Type B pancreatic cell (in vitro differentiated cells): ENCODE data around the gene UROC1. TPM values are rescaled to one million over a fixed set of nuclear protein-coding genes. Genes with fewer than 3 reads are reported as not detected.
A peak's percentile ranks its signal among the peaks of the same experiment; 100 is the strongest.

Experiments used
- DNase-seq: peaks from one replicate; pipeline ENCODE4 v3.0.0; 2021; ENCODE audit warnings: mixed read lengths; ENCODE audit not compliant: unreplicated experiment; ENCODE audit errors: extremely low spot score
- H3K27ac Mint-ChIP-seq: 2 replicates; pipeline ENCODE4 v1.8.0; 2021; ENCODE audit warnings: mild to moderate bottlenecking, mixed read lengths
- H3K27me3 Mint-ChIP-seq: 2 replicates; pipeline ENCODE4 v1.8.0; 2021; ENCODE audit warnings: mixed read lengths
- H3K36me3 Mint-ChIP-seq: 2 replicates; pipeline ENCODE4 v1.8.0; 2021; ENCODE audit warnings: mixed read lengths
- H3K4me1 Mint-ChIP-seq: one replicate; pipeline ENCODE4 v1.8.0; 2021; ENCODE audit warnings: mixed read lengths; ENCODE audit not compliant: unreplicated experiment
- H3K4me3 Mint-ChIP-seq: 2 replicates; pipeline ENCODE4 v1.8.0; 2021; ENCODE audit warnings: mild to moderate bottlenecking, mixed read lengths
- H3K9me3 Mint-ChIP-seq: 2 replicates; pipeline ENCODE4 v1.8.0; 2021; ENCODE audit warnings: mixed read lengths
- total RNA-seq: library from RNA; stranded (reverse); gene quantifications from 2 replicates; pipeline ENCODE4 v1.2.1, GENCODE V29; 2021; ENCODE audit warnings: low replicate concordance
- TF ChIP-seq, protein P1 (sequence below): fragments of 200-600 bp; sonication (generic); conservative IDR thresholded peaks from 2 replicates; pipeline ENCODE4 v1.5.0; 2021; ENCODE audit warnings: antibody characterized with exemption, mild to moderate bottlenecking

Gene UROC1
- total RNA-seq, 1 donor from 2014 or later = not detected

DNA sequence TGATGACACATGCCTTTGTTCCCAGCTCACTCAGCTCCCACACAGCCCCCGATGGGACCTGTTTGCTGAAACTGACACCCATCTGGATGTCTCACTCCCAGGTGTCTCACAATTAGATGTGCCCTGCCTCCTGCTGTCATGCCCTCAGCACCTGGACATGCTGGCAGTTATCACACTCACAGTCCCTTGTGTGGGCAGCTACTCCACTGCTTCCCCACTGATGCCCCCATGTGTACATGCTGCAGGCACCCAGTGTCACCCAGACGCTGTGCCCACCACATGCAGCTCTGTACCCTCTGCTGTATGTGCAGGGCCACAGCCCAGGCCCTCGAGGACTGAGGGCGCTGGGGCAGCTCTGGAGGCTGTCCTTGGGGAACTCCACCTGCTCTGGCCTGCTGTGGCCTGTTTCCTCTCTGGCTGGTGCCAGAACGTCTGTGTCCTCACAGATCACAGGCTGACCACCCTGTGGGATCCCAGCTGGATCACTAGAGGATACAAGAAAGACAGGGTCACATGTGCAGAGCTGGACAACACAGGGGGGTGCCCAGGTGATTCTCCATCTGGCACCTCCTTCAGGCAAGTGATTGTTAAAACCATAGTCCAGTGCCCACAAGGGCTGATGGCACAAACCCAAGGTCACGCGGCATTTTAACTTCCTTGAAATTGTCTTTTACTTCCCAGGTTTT is 27.2 kb upstream of the UROC1 start:
- peaks cover 6% of the 10 kb centered on the region for H3K27me3 Mint-ChIP-seq
- H3K4me1 Mint-ChIP-seq = peaks cover 6% of the 10 kb centered on the region
- no peak overlapping the region for H3K4me3 Mint-ChIP-seq
- H3K27ac Mint-ChIP-seq = no peak overlapping the region
- no peaks in the 10 kb centered on the region for H3K36me3 Mint-ChIP-seq
- TF ChIP-seq, protein P1, sequence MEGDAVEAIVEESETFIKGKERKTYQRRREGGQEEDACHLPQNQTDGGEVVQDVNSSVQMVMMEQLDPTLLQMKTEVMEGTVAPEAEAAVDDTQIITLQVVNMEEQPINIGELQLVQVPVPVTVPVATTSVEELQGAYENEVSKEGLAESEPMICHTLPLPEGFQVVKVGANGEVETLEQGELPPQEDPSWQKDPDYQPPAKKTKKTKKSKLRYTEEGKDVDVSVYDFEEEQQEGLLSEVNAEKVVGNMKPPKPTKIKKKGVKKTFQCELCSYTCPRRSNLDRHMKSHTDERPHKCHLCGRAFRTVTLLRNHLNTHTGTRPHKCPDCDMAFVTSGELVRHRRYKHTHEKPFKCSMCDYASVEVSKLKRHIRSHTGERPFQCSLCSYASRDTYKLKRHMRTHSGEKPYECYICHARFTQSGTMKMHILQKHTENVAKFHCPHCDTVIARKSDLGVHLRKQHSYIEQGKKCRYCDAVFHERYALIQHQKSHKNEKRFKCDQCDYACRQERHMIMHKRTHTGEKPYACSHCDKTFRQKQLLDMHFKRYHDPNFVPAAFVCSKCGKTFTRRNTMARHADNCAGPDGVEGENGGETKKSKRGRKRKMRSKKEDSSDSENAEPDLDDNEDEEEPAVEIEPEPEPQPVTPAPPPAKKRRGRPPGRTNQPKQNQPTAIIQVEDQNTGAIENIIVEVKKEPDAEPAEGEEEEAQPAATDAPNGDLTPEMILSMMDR = no peak
- DNase-seq = peak; percentile 58
- no peaks in the 10 kb centered on the region for H3K9me3 Mint-ChIP-seq

DNA sequence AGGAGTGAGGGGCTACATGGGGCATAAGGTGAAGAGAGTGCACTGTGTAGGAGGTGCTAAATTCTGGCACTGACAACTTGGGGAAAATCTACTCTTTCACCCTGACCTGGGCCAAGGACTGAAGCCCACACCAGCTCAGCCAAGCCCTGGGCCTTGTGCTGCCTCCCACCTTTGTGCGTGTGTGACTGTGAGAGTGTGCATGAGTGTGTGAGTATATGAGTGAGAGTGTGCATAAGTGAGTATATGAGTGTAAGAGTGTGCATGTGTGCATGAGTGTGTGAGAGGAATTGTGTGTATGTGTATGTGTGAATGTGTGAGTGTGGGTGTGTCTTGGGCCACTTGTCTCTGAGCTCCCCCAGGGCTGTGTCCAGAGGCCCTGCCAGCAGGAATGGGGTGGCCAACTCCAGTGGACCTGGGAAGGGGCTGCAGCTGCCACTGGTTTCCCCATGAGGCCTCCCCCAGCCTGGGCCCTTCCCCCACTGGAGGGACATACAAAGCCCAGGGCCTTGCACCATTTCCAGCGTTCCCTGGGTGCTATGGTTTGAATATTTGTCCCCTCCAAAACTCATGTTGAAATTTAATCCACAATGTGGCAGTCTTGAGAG is 26.0 kb upstream of the UROC1 start:
- Mint-ChIP-seq H3K4me1 (no peaks in the 10 kb centered on the region), H3K36me3 (no peaks in the 10 kb centered on the region), H3K9me3 (no peaks in the 10 kb centered on the region), H3K4me3 (no peak overlapping the region), H3K27ac (no peak overlapping the region), H3K27me3 (peaks cover 6% of the 10 kb centered on the region)
- peak; percentile 47 for DNase-seq
- TF ChIP-seq, protein P1 = no peak

DNA sequence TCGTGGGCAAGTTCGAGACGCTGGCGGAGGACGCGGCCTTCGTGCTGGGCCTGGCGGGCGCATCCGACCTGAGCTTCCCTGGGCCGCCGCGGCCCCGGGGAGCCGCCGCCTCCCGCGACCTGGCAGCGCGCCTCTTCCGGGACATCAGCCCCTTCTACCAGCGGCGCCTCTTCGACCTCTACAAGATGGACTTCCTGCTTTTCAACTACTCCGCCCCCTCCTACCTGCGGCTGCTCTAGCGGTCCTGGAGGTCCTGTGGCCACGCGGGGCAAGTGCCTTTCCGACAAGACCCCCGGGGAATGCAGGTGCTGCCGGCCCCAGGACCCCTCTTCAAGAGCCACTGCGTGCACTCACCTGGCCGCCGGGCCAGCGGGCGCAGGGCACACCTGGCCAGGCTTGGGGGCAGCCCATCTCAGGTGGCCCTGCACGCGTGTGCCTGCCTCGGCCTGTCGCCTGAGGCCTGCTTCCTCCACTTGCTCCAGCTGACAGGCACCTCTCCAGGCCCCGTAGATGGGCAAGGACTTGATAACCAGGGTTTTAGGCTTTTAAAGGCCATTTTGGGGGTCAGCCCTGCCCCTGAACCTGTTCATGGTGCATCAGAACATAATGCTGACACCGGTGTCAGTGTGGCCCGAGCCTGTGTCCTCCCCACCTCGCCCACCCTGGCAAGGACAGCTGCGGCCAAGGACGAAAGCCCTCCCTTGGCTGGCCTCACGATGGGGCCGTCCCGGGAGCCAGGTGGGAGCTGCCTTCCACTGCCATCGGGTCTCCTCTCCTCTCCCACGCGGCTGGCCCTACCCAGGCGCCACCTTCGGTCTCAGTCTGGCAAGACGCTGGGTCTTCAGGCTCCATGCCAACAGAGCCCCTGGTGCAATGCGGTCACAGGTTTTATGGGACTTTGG is 25.0 kb upstream of the UROC1 start:
- Mint-ChIP-seq H3K4me1 (no peaks in the 10 kb centered on the region), H3K27ac (no peak overlapping the region), H3K27me3 (peaks cover 4% of the 10 kb centered on the region), H3K36me3 (no peaks in the 10 kb centered on the region), H3K4me3 (no peak overlapping the region), H3K9me3 (no peaks in the 10 kb centered on the region)
- DNase-seq = peak; percentile 64
- TF ChIP-seq, protein P1 = no peak

- H3K27me3 Mint-ChIP-seq = peaks cover 4% of the 10 kb centered on the region
These were observed 24.2 kb upstream of the UROC1 start for GRCh38 chr3:126541628-126542339.

More at GRCh38 chr3:126541628-126542339, 24.2 kb upstream of the UROC1 start:
- Mint-ChIP-seq H3K36me3 (no peaks in the 10 kb centered on the region), H3K27ac (no peak overlapping the region), H3K9me3 (no peaks in the 10 kb centered on the region), H3K4me1 (no peaks in the 10 kb centered on the region), H3K4me3 (no peak overlapping the region)
- DNase-seq = peak; percentile 68
- TF ChIP-seq, protein P1 = no peak
